SW 1271 (cell line): ENCODE measurements around the gene CCR6.
"Not testable (repeated sequence)": the region's sequence is repeated elsewhere in the genome, so short reads cannot be mapped to it uniquely, and the experiment has no call there.

Source experiments
- DNase-seq, 2 experiments: peaks; one replicate each; lab custom pipeline; 2025; lab: John Stamatoyannopoulos, UW

Gene CCR6

DNA sequence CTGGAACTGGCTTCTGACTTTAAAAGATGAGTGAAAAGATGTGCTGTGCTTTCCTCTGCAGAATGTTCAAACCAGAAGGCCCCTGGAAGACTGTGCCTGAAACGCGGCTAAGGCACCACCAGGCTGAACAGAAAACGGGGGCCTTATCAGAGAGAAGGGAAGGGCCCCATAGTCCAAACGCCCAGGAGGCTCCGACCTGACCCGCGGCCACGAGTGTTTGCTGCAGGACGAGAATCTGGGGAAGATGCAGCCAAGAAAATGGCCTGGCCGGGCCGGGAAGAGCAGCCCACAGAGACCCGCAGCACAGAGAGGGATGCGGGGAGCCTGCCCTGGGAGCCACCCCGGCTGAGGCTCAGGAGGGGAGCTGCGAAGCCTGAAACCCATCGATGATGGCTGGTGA lies 45.4 kb downstream of the CCR6 start:
- DNase-seq: not testable (repeated sequence)

- DNase-seq: not testable (repeated sequence)
These were observed 47.0 kb downstream of the CCR6 start for GRCh38 chr6:167169867-167170266.

- DNase-seq: not testable (repeated sequence)
These were observed 48.4 kb downstream of the CCR6 start for GRCh38 chr6:167171300-167171699.

GRCh38 chr6:167172011-167172410 lies 49.1 kb downstream of the CCR6 start:
- DNase-seq: not testable (repeated sequence)

DNA sequence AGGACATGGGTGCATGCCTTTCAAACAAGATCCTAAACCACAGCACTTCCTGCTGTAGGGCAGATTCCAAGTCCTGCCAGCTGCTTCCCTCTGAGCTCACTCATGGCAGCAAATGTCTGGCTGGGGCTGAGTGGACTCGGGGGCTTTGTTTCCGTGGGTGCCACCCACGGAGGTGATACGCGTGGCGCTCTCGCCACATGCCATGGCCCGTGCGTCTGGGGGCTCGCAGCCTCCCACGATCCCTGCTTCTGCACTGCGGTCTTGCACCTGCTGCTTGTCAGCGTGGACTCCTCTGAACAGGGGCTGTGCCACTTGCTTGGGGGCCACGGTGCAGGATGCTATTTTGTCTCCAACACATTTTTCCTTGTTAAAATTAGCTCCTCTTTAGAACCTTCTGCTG lies 54.4 kb downstream of the CCR6 start:
- DNase-seq: not testable (repeated sequence)

- DNase-seq: not testable (repeated sequence)
These were observed 56.2 kb downstream of the CCR6 start for GRCh38 chr6:167178896-167179655.

DNA sequence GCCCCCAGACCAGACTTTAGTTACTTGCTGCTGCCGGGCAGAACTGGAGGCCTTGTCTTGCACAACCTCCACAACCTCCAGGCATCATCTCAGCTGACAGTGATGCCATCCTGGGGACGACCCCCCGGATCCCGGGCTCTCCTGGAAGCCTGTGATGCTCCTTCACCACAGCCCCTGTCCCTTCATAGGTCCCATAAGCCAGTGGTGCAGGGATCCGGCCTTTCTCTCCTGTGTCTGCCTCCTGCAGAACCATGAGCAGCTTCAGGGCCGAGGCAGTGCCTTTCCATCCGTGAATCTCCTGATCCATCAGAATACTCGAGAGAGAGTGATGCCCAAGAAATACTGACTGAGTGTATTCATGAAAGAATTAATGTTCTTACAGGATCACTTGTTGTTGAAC lies 57.2 kb downstream of the CCR6 start:
- DNase-seq: not testable (repeated sequence)

DNA sequence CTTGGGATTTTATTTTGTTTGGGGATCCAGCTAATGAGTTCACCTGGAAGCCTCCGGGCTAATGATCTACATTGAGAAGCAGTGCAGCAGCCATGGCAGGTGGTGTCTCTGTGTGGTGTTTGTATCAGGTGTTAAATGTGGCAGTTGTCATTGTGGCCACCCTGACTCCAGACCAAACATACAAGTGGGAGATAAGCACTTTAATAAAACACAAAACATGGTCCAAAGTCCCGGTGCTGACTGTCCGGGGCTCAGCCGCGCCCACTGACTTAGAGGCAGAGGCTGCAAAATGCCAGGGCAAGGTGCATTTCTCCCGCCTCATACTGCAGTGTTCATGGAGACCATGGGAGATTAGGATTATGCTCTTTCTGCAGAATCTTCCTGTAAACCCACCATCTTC lies 58.5 kb downstream of the CCR6 start:
- not testable (repeated sequence) for DNase-seq

- DNase-seq: not testable (repeated sequence)
These were observed 60.0 kb downstream of the CCR6 start for GRCh38 chr6:167182913-167183314.

DNA sequence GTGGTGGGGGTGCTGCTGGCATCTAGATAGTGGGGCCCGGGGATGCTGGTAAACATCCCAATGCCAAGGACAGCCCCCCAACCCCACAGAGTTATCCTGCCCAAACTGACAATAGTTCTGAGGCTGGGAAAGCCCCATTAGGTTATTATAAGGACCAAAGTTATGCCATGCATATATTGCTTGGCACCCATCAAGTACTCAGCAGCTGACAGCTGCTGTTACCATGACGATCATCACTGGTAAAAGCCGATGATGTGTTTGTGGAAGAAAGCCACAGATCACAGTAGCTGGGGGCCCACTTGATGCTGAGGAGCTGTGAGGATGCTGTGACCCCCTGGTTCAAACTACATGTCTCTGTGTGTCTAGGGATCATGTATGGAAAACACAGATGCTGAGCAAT lies 62.2 kb downstream of the CCR6 start:
- not testable (repeated sequence) for DNase-seq

- DNase-seq: not testable (repeated sequence)
These were observed 64.4 kb downstream of the CCR6 start for GRCh38 chr6:167187275-167187674.
